Testis (tissue), 2 donors: ENCODE results near the gene GATB.

ENCODE experiments used
- POLR2A ChIP-seq: fragments of 450-650 bp; IDR thresholded peaks from one replicate; pipeline ENCODE4 v1.6.1; 2017; ENCODE audit warnings: antibody characterized with exemption, mild to moderate bottlenecking, moderate library complexity
- TF ChIP-seq, protein P1 (sequence below), 3 experiments: fragments of 450-650 bp in 2 of 3; fragments of 200-600 bp in 1 of 3; sonication (generic) in 1 of 3; IDR thresholded peaks; one replicate each; pipeline ENCODE4 v1.5.1; 2016 to 2019; ENCODE audit warnings: antibody characterized with exemption in 3 of 3, mild to moderate bottlenecking in 2 of 3, moderate library complexity in 1 of 3

DNA sequence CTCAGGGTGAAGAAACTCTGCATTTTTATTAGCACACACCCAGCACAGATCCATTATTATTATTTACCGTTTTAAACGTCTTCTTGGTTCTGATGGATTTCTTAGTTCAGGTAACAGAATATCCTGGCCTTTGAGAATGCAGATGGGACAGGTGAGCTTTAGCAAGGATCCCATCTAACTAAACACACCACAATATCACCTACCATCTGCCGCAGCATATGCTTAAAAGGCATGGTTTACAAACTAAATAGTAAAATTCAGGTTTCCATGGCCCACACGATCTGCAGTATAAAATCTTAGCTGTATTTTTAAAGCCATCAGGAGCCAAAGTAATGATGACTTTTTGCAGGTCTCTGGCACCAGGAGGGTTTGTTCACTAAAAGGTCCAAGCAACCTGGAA, 31.7 kb upstream of the GATB start:
- TF ChIP-seq, protein P1, sequence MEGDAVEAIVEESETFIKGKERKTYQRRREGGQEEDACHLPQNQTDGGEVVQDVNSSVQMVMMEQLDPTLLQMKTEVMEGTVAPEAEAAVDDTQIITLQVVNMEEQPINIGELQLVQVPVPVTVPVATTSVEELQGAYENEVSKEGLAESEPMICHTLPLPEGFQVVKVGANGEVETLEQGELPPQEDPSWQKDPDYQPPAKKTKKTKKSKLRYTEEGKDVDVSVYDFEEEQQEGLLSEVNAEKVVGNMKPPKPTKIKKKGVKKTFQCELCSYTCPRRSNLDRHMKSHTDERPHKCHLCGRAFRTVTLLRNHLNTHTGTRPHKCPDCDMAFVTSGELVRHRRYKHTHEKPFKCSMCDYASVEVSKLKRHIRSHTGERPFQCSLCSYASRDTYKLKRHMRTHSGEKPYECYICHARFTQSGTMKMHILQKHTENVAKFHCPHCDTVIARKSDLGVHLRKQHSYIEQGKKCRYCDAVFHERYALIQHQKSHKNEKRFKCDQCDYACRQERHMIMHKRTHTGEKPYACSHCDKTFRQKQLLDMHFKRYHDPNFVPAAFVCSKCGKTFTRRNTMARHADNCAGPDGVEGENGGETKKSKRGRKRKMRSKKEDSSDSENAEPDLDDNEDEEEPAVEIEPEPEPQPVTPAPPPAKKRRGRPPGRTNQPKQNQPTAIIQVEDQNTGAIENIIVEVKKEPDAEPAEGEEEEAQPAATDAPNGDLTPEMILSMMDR (IDR thresholded peaks at IDR 0.05): no peak
- no peak for TF ChIP-seq POLR2A
